RWPE2 (cell line): Measurements from ENCODE around the gene PIM1.
"Not testable (repeated sequence)": the region's sequence is repeated elsewhere in the genome, so short reads cannot be mapped to it uniquely, and the experiment has no call there.

Source experiments
- ATAC-seq: fragments of 200-7000 bp; cut with Tn5 transposase; 3 replicates; pipeline ENCODE4 v1.9.1; 2021; ENCODE audit warnings: low read depth
- DNase-seq: peaks from one replicate; pipeline ENCODE4 v3.0.0-alpha.2; 2020; ENCODE audit warnings: low spot score
- H3K27ac ChIP-seq: fragments of 450-650 bp; 2 replicates; pipeline ENCODE4 v1.5.1; 2017; ENCODE audit warnings: mild to moderate bottlenecking; ENCODE audit not compliant: poor library complexity, severe bottlenecking
- H3K27me3 ChIP-seq: fragments of 250-450 bp; sonication (Bioruptor Pico); 2 replicates; pipeline ENCODE4 v1.5.1; 2021; ENCODE audit warnings: mild to moderate bottlenecking, moderate library complexity; ENCODE audit not compliant: insufficient read depth, poor library complexity, severe bottlenecking
- H3K36me3 ChIP-seq: fragments of 250-450 bp; sonication (Bioruptor Pico); 2 replicates; pipeline ENCODE4 v1.5.1; 2020; ENCODE audit warnings: low read depth, mild to moderate bottlenecking, moderate library complexity
- H3K4me1 ChIP-seq: fragments of 250-450 bp; sonication (Bioruptor Pico); 2 replicates; pipeline ENCODE4 v1.5.1; 2021; ENCODE audit warnings: mild to moderate bottlenecking, moderate library complexity; ENCODE audit not compliant: insufficient read depth, poor library complexity, severe bottlenecking
- H3K4me3 ChIP-seq: fragments of 250-450 bp; sonication (Bioruptor Pico); 2 replicates; pipeline ENCODE4 v1.5.1; 2021; ENCODE audit warnings: mild to moderate bottlenecking, moderate library complexity; ENCODE audit not compliant: severe bottlenecking
- H3K9me3 ChIP-seq: fragments of 250-450 bp; sonication (Bioruptor Pico); 2 replicates; pipeline ENCODE4 v1.5.1; 2021; ENCODE audit warnings: mild to moderate bottlenecking, moderate library complexity; ENCODE audit not compliant: severe bottlenecking
- CTCF ChIP-seq: fragments of 450-650 bp; IDR thresholded peaks from one replicate; pipeline ENCODE4 v1.5.1; 2017; ENCODE audit warnings: mild to moderate bottlenecking, moderate library complexity; ENCODE audit not compliant: poor library complexity, severe bottlenecking

The PIM1 gene

GRCh38 chr6:37125774-37126492, 44.0 kb upstream of the PIM1 start:
- Histone ChIP-seq H3K4me3 (no peak overlapping the region), H3K27me3 (no peaks in the 10 kb centered on the region), H3K36me3 (no peaks in the 10 kb centered on the region), H3K9me3 (no peaks in the 10 kb centered on the region), H3K4me1 (peaks cover 39% of the 10 kb centered on the region), H3K27ac (peak overlapping the region; percentile 90)
- no peak for DNase-seq
- no peak for TF ChIP-seq CTCF
- ATAC-seq, result peak; percentile 32; the same call in 2 of the 3 replicates

GRCh38 chr6:37126493-37126958, 43.4 kb upstream of the PIM1 start:
- no peaks in the 10 kb centered on the region for H3K36me3 ChIP-seq
- no peak for TF ChIP-seq CTCF
- H3K27me3 ChIP-seq, result no peaks in the 10 kb centered on the region
- ATAC-seq (no peak), DNase-seq (no peak)
- no peaks in the 10 kb centered on the region for H3K9me3 ChIP-seq
- H3K27ac ChIP-seq, result peak overlapping the region; percentile 90
- no peak overlapping the region for H3K4me3 ChIP-seq
- peaks cover 40% of the 10 kb centered on the region for H3K4me1 ChIP-seq

GRCh38 chr6:37126961-37127616, 42.9 kb upstream of the PIM1 start:
- no peaks in the 10 kb centered on the region for H3K27me3 ChIP-seq
- H3K4me3 ChIP-seq, result no peak overlapping the region
- no peak for DNase-seq
- H3K27ac ChIP-seq, result peak overlapping the region; percentile 90
- ATAC-seq, result no peak
- no peaks in the 10 kb centered on the region for H3K36me3 ChIP-seq
- no peaks in the 10 kb centered on the region for H3K9me3 ChIP-seq
- H3K4me1 ChIP-seq, result peaks cover 40% of the 10 kb centered on the region
- no peak for TF ChIP-seq CTCF

GRCh38 chr6:37127961-37128862, 41.7 kb upstream of the PIM1 start:
- DNase-seq, result no peak
- H3K27ac ChIP-seq, result peak overlapping the region; percentile 90
- peak; percentile 24 for TF ChIP-seq CTCF

GRCh38 chr6:37128863-37129443, 41.0 kb upstream of the PIM1 start:
- Histone ChIP-seq H3K27ac (peak overlapping the region; percentile 90), H3K4me1 (peaks cover 44% of the 10 kb centered on the region)
- H3K36me3 ChIP-seq, DNase-seq, H3K4me3 ChIP-seq, ATAC-seq, H3K27me3 ChIP-seq, H3K9me3 ChIP-seq: not testable (repeated sequence)

More at GRCh38 chr6:37127961-37128862, 41.7 kb upstream of the PIM1 start:
- Histone ChIP-seq H3K9me3 (no peaks in the 10 kb centered on the region), H3K36me3 (no peaks in the 10 kb centered on the region), H3K27me3 (no peaks in the 10 kb centered on the region), H3K4me3 (no peak overlapping the region), H3K4me1 (peaks cover 40% of the 10 kb centered on the region)
- ATAC-seq, result peak; percentile 71
